Measurements from ENCODE around the gene MFAP4.

MFAP4 gene, protein sequence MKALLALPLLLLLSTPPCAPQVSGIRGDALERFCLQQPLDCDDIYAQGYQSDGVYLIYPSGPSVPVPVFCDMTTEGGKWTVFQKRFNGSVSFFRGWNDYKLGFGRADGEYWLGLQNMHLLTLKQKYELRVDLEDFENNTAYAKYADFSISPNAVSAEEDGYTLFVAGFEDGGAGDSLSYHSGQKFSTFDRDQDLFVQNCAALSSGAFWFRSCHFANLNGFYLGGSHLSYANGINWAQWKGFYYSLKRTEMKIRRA

DNA sequence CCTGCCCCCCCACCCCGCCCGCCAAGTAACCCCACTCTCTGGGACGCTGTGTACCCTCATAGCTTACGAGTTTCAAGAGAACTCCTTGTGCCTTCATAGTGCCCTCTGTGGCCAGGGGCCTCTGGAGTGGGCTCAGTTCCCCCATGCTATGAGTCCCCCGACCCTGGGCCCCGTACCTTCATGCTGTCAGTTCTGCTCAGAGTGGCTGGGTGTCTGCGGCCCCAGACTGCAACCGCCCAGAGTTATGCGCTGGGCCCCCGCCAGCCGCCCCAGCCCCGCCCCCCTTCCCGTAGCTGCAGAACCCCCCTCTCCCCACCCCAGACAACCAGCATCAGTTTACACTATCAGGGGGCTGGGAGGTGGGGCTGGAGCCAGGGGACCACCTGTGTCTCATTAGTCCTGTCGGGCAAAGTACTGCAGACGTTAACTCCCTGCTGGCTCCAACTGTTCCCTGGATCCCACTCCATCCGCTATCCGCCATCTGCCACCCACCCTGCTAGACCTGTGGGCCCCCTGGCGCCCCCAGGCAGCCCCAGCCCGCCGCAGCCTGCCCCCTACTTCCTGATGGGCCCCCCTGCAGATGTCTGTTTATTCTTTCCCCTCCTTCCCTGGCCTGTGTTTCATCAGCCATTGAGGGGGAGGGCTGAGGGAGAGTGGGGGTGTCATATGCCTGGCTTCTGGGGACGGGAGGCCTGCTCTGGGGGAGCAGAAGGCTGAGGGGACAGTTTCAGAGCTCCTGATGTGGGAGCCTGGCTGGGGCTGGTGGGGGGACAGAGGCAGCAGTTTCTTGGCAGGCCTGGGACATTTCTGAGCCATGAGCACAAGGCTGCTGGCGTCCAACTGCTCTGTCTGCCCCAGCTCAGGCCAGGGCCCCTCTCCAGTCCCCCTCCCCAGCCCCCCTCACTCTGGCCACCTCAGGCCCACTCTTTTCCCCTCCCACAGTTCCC, at the start of gene MFAP4:
TSS of gene MFAP4 (minus strand) at position 217 of the 947 bp plus-strand sequence. CDS start at position 182, 35 bp downstream.
- FAIRE-seq = no peak
- TF ChIP-seq POLR2A (IDR thresholded peaks at IDR 0.05; ENCODE audit: low read depth, low read length) = no peak
- no peak for DNase-seq (ENCODE audit: insufficient read length, low spot score)

DNA sequence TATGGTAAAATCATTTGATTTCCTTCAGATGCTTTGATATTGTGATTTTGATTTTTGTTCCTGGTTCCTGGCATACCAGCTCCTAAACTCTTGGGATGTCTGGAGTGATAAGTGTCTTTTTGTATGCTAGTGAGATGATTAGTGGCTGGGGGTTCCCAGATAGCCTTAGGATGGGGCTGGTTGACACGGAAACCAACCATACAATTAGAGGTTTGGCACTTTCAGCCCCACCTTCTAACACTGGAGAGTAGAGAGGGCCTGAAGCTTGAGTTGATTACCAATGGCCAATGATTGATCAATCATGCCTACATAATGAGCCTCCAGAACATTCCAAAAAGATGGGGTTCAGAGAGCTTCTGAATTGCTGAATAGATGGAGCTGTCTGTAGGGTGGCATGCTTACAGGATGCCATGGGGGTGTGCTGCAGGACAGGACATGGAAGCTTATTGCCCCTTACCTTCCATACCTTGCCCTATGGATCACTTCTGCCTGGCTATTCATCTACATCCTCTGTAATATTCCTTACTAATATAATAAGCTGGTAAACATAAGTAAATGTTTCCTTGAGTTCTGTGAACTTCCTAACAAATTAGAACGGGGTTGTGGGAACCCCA, 46.8 kb upstream of the MFAP4 start:
- FAIRE-seq = no peak
- no peak for DNase-seq (ENCODE audit: insufficient read length, low spot score)
- no peak for TF ChIP-seq POLR2A (IDR thresholded peaks at IDR 0.05; ENCODE audit: low read depth, low read length)

DNA sequence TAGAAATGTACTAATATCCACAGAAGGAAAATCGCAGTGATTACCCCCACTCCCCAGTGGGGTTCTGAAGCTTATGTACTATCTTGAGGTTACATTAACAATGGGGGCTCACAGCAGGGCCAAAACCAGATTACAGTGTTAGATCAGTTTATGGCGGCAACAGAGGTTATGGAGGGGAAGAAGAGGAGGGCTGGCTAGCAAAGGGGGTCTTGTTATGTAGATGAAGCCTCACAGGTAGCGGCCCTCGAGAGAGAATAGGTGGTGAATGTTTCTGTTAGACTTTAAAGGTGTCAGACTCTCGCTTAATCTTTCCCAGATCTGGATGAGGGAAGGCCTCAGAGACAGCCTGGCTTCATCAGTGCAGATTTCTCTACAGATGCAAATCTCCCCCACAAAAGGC, 46.3 kb upstream of the MFAP4 start:
- no peak for TF ChIP-seq POLR2A (IDR thresholded peaks at IDR 0.05; ENCODE audit: low read depth, low read length)
- FAIRE-seq (no peak), DNase-seq (ENCODE audit: insufficient read length, low spot score) (no peak)

DNA sequence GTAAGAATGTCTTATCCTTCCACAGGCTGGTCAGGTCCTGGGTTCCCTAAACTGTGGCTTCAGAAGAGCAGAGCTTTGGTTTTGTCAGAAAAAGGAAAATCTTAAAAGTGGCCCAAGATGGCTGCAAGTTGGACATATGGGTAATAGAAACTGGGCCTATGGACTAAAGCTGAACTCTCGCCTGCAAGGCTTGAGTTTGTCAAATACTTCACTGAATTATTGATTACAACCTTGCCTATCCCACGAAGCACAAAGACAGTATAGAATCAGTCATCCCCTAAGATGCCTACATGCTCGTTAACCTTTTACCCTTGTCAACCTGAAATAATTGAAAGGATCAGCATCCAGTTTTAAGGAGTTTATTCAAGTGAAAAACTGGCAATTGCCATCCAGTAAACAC, 44.7 kb upstream of the MFAP4 start:
- TF ChIP-seq POLR2A (IDR thresholded peaks at IDR 0.05; ENCODE audit: low read depth, low read length) = no peak
- DNase-seq (ENCODE audit: insufficient read length, low spot score) (no peak), FAIRE-seq (no peak)

DNA sequence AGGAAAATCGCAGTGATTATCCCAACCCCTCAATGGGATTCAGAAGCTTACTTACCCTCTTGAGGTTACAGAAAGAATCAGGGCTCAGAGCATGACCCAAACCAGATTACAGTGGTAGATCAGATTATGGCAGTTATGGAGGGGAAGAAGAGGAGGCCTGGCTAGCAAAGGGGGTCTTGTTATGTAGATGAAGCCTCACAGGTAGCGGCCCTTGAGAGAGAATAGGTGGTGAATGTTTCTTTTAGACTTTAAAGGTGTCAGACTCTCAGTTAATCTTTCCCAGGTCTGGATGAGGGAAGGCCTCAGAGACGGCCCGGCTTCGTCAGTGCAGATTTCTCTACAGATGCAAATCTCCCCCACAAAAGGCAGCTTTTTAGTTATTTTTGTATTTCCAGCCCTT, 39.6 kb upstream of the MFAP4 start:
- DNase-seq (ENCODE audit: insufficient read length, low spot score) (no peak), FAIRE-seq (no peak)
- TF ChIP-seq POLR2A (IDR thresholded peaks at IDR 0.05; ENCODE audit: low read depth, low read length) = no peak

DNA sequence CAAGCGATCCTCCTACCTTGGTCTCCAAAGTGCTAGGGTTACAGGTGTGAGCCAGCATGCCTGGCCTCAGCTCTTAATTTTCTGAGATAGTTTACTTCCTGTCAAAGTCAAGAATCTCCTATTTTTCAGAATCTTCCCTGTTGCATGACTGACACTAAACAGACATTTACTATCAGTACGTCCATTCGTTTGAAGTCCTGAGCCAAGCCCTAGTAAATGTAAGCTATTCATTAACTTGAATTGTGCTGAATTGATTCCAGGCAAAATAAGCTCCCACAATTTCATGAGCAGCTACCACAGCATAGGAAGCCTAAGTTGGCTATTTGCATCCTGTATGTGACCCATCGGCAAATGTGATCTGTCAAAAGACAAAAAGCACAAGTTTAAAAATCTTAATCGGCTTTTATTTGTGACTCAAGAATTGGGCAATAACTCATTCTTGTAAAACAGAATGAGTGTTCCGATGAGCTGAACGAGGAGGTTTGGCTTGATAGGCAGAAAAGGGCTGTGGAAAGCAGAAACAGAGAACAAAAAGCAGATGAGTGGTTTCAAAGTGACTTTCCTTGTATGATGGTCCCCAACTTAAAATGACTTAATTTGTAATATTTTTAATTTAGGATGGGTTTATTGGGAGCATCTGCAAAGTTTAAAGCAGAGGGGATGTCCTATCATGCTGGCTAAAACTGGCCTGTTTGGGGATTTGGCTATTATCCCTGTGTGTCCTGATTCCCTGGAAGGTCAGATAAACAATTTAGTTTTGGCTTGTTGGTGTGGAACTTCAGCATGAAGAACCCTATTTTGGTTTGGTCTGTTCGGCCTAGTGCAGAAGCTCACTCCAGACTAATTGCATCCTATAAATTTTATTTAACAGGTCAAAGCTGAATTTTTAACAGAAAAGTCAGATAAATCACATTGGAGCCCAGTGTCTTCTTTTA, 38.2 kb upstream of the MFAP4 start:
- DNase-seq (ENCODE audit: insufficient read length, low spot score) = no peak
- FAIRE-seq = no peak
- TF ChIP-seq POLR2A (IDR thresholded peaks at IDR 0.05; ENCODE audit: low read depth, low read length) = no peak

DNA sequence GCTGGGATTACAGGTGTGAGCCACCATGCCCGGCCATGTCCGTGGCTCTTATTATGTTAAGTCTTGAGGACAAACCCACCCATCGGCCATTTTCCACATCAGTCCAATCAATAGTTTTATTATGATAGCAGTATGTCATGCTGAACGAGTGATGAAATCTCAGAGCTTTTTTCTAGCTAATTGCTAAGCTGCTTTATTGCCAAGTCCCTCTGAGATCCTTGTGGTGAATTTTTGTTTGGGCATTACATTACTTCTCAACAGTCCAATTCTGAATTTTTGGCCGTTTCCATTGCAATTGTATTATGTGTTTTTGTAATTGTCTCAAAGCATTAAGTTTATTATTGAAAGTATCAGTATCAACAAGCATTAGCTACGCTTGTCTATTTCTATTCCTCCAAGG, 34.9 kb upstream of the MFAP4 start:
- TF ChIP-seq POLR2A (IDR thresholded peaks at IDR 0.05; ENCODE audit: low read depth, low read length) = no peak
- DNase-seq (ENCODE audit: insufficient read length, low spot score) (no peak), FAIRE-seq (no peak)

DNA sequence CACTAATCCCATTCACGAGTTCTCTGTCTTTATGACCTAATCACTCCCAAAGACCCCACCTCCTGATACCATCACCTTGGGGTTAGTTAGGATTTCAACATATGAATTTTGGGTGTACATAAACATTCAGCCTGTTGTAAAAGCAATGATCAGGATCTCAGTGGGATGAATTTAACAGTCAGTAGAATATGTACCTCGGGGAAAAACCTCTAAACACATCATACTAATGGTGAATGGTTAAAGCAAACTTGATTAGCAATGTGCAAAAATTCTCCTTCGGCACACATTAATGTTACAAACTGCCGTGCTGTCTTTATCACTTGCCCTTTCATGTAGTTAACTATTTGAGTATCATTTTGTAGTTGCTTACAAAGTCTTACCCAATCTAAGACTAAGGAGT, 34.2 kb upstream of the MFAP4 start:
- no peak for DNase-seq (ENCODE audit: insufficient read length, low spot score)

DNA sequence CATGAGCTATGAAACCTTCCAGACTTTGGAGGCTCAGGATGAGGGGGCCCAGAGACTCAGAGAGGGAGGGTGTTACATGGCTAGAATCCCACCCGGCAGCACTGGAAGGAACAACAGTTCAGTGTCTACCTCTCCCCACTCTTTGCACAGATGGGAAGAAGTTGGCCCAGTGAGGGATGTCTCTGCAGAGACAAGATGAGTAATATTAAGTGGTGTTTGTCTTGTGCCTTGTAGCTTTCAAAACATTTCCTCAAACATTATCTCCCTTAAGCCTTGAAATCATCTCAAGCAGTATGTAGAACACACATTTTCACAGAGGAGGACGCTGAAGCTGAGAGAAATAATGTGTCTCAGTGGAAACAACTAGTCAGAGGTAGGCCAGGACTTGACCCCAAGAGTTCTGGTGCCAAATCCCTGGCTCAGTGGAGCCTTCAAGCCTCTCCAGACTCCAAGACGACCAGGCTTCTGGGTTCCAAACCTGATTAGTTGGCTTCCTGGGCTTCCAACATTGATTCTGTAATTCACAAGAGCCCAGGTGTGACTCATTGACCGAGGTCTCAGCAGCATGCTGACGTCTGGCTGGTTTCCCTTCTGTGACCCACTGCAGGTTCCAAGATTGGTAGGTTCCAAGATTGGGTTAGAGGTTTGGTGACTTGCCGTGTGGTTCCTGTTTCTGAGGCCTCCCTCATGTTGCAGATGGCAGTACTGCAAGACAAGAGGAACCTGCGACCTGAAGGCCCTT, 31.4 kb upstream of the MFAP4 start:
- FAIRE-seq (no peak), DNase-seq (ENCODE audit: insufficient read length, low spot score) (no peak)
- TF ChIP-seq POLR2A (IDR thresholded peaks at IDR 0.05; ENCODE audit: low read depth, low read length) = no peak

More for the DNA sequence above, 34.2 kb upstream of the MFAP4 start:
- TF ChIP-seq POLR2A (IDR thresholded peaks at IDR 0.05; ENCODE audit: low read depth, low read length) = no peak
- FAIRE-seq = no peak

DNA sequence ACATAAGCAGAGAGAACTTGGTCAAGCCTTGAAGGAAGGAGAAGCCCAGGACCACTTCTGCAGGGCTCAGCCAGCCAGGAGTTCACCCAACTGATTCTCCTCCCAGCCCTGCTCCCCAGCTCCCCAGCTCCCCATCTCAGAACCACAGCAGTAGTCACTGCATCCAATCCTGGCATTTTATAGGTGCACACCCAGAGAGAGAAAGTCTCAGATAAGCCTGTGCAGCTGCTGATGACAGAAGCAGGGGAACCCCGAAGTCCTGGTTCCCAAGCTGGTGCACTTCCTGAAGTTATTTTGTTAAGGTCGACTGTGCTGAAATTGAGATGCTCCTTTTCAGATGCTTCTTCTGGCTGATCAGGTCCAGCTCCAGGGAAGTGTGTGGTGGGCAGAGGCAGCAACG, 30.6 kb upstream of the MFAP4 start:
- no peak for TF ChIP-seq POLR2A (IDR thresholded peaks at IDR 0.05; ENCODE audit: low read depth, low read length)
- DNase-seq (ENCODE audit: insufficient read length, low spot score) = no peak
- FAIRE-seq = no peak

DNA sequence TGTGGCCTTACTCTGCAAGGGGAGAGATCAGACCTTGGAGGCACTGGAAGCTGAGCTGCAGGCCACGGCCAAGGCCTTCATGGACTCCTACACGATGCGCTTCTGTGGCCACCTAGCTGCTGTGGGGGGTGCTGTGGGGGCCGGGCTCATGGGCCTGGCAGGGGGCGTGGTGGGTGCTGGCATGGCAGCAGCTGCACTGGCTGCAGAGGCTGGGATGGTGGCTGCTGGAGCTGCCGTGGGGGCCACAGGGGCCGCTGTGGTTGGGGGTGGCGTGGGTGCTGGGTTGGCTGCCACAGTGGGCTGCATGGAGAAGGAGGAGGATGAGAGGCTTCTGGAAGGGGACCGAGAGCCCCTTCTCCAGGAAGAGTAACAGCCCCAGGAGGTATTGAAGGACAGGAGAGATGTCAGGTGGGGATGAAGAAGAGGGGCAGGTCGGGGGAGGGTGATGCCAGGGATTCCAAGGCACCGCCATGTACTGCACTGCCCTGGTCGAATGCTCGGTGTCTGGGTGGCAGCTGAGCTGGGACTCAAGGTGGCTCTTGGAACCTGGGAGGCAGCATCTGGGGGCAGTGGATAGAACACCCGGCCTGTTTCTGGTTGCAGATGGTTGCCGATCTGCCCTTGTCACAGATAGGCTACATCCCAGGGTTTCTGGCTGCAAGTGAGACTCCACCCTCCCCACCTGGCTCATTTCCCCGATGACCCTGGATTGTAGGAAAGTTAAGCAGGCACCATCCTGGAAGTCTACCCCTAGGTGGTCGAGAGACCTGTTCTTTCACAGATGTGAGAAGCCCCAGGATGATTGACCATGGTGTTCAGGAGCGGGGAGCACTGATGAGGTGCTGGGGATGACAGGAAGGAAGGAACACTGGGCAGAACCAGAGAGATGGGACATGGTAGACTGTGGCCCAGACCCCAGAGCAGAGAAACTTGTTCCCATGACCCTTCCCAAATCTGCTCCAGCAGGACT, 29.1 kb upstream of the MFAP4 start:
- no peak for TF ChIP-seq POLR2A (IDR thresholded peaks at IDR 0.05; ENCODE audit: low read depth, low read length)
- no peak for DNase-seq (ENCODE audit: insufficient read length, low spot score)
- no peak for FAIRE-seq

DNA sequence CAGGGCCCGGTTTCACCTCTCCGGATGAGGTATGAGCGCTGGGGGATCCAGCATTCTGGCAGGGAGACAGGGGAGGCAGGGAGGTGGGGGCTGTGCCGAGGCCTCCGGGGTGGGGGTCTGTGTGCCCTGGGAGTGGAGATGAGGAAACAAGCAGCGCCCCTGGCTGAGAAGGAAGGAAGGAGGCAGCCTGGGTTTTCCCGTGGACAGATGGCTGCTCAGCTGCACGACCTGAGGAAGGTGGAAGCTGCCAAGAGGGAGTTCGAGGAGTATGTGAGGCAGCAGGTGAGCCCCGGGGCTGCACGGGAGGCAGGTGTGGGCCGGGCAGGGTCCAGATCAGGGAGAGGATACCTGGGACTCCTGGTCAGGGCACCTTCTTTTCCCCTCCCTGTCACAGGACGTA, 28.3 kb upstream of the MFAP4 start:
- FAIRE-seq (no peak), DNase-seq (ENCODE audit: insufficient read length, low spot score) (no peak)
- TF ChIP-seq POLR2A (IDR thresholded peaks at IDR 0.05; ENCODE audit: low read depth, low read length) = no peak
